ENCODE measurements around the gene EXOG.

Gene EXOG

DNA sequence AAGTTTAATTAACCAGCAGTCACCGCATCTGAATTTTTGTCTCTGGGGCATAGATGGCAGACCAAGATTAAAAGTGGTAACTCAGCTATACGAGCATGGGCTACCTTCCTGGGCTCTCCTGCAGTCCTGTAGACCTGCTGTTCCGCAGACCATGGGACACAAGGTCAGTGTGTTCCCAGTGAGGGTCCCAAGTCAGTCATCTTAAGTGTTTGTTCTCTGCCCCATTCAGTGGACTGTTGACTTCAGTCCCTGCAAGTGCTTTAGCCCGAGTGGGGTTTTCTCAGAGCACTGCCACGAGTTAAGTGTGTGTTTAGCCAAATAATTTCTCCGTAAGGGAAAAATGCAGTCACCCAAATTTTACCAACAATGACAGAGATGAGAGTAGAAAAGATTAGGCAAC, 4.9 kb upstream of the EXOG start:
- H3K9ac ChIP-seq: no peak overlapping the region
- no peak overlapping the region for H3K27ac ChIP-seq
- H3K4me3 ChIP-seq (IDR thresholded peaks at IDR 0.05; ENCODE audit: insufficient read depth, low read depth, low read length): no peak overlapping the region
- TF ChIP-seq CTCF (conservative IDR thresholded peaks at IDR 0.05; ENCODE audit: low read depth, low read length): no peak
- H2AFZ ChIP-seq (ENCODE audit: low read depth): no peak overlapping the region
- H4K20me1 ChIP-seq (ENCODE audit: insufficient read depth): no peaks in the 10 kb centered on the region
- H3K27me3 ChIP-seq (ENCODE audit: insufficient read depth, low read depth): no peaks in the 10 kb centered on the region
- no peak overlapping the region for H3K4me2 ChIP-seq
- H3K4me1 ChIP-seq (ENCODE audit: low read depth, poor library complexity, severe bottlenecking): no peaks in the 10 kb centered on the region
- H3K36me3 ChIP-seq (ENCODE audit: insufficient read depth): no peaks in the 10 kb centered on the region
- no peaks in the 10 kb centered on the region for H3K79me2 ChIP-seq (ENCODE audit: insufficient read depth, low read depth)

GRCh38 chr3:38493031-38493430, 3.1 kb upstream of the EXOG start:
- Histone ChIP-seq H3K79me2 (ENCODE audit: insufficient read depth, low read depth) (0 out of 2 replicates have a peak, but pooled peaks cover 8% of the 10 kb centered on the region), H4K20me1 (ENCODE audit: insufficient read depth) (no peaks in the 10 kb centered on the region), H3K4me2 (no peak overlapping the region), H2AFZ (ENCODE audit: low read depth) (no peak overlapping the region), H3K27me3 (ENCODE audit: insufficient read depth, low read depth) (no peaks in the 10 kb centered on the region), H3K36me3 (ENCODE audit: insufficient read depth) (no peaks in the 10 kb centered on the region), H3K27ac (no peak overlapping the region), H3K9ac (no peak overlapping the region), H3K4me3 (IDR thresholded peaks at IDR 0.05; ENCODE audit: insufficient read depth, low read depth, low read length) (no peak overlapping the region), H3K4me1 (ENCODE audit: low read depth, poor library complexity, severe bottlenecking) (peaks cover 5% of the 10 kb centered on the region)
- no peak for TF ChIP-seq CTCF (conservative IDR thresholded peaks at IDR 0.05; ENCODE audit: low read depth, low read length)

GRCh38 chr3:38497031-38497430, 891 bp downstream of the EXOG start:
- Histone ChIP-seq H3K27ac (no peak overlapping the region), H3K4me1 (ENCODE audit: low read depth, poor library complexity, severe bottlenecking) (peaks cover 5% of the 10 kb centered on the region), H3K27me3 (ENCODE audit: insufficient read depth, low read depth) (no peaks in the 10 kb centered on the region), H4K20me1 (ENCODE audit: insufficient read depth) (no peaks in the 10 kb centered on the region), H3K4me3 (IDR thresholded peaks at IDR 0.05; ENCODE audit: insufficient read depth, low read depth, low read length) (no peak overlapping the region), H3K79me2 (ENCODE audit: insufficient read depth, low read depth) (0 out of 2 replicates have a peak, but pooled peaks cover 8% of the 10 kb centered on the region), H3K4me2 (peak overlapping the region; percentile 71), H3K36me3 (ENCODE audit: insufficient read depth) (no peaks in the 10 kb centered on the region), H3K9ac (peak overlapping the region; percentile 62; the same call in 1 of the 2 replicates), H2AFZ (ENCODE audit: low read depth) (no peak overlapping the region)
- no peak for TF ChIP-seq CTCF (conservative IDR thresholded peaks at IDR 0.05; ENCODE audit: low read depth, low read length)

DNA sequence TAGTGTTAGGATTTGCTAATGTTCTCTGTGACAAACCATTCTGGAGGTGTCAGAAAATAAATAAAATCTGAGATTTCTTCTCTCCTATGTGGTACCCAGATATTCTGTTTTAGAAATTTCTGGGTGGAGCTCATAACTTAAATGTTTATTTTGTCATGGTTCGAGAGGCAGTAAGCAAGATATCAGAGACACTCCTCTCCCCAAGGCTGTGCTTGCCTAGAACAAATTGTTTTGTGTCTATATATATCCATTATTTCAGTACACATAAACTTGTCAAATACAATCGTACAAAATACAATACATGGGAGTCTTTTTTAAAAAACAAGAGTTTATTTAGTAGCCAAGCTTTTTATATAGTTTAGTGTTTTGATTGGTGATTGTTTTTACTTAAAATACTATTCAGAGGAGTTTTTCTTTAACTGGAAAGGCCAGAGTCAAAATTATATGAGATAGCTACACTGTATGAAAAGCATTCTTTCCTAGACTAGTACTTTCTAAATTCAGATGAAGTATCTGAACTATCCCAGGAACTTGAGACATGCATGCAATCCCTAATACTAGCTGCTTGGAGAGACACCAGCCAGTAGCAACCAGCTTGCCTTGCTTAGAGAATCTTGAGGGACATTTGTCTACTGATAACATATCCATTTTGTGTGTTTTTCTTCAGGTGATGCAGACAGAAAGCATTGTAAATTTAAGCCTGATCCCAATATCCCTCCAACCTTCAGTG, 4.7 kb downstream of the EXOG start:
- Histone ChIP-seq H3K9ac (no peak overlapping the region), H3K4me1 (ENCODE audit: low read depth, poor library complexity, severe bottlenecking) (peaks cover 5% of the 10 kb centered on the region), H3K4me2 (no peak overlapping the region), H4K20me1 (ENCODE audit: insufficient read depth) (no peaks in the 10 kb centered on the region), H3K27ac (no peak overlapping the region), H3K27me3 (ENCODE audit: insufficient read depth, low read depth) (no peaks in the 10 kb centered on the region), H3K36me3 (ENCODE audit: insufficient read depth) (no peaks in the 10 kb centered on the region), H3K79me2 (ENCODE audit: insufficient read depth, low read depth) (0 out of 2 replicates have a peak, but pooled peaks cover 8% of the 10 kb centered on the region), H3K4me3 (IDR thresholded peaks at IDR 0.05; ENCODE audit: insufficient read depth, low read depth, low read length) (no peak overlapping the region), H2AFZ (ENCODE audit: low read depth) (no peak overlapping the region)
- no peak for TF ChIP-seq CTCF (conservative IDR thresholded peaks at IDR 0.05; ENCODE audit: low read depth, low read length)

All from KMS-11 (cell line).